Activated CD4-positive, alpha-beta T cell treated with anti-CD3 and anti-CD28 coated beads for 1 hour (primary cell): ENCODE data around the gene C2orf49.
A peak's percentile ranks its signal among the peaks of the same experiment; 100 is the strongest.

Source experiments
- DNase-seq: peaks from one replicate; pipeline ENCODE4 v3.0.0-alpha.2; 2020

Gene C2orf49

DNA sequence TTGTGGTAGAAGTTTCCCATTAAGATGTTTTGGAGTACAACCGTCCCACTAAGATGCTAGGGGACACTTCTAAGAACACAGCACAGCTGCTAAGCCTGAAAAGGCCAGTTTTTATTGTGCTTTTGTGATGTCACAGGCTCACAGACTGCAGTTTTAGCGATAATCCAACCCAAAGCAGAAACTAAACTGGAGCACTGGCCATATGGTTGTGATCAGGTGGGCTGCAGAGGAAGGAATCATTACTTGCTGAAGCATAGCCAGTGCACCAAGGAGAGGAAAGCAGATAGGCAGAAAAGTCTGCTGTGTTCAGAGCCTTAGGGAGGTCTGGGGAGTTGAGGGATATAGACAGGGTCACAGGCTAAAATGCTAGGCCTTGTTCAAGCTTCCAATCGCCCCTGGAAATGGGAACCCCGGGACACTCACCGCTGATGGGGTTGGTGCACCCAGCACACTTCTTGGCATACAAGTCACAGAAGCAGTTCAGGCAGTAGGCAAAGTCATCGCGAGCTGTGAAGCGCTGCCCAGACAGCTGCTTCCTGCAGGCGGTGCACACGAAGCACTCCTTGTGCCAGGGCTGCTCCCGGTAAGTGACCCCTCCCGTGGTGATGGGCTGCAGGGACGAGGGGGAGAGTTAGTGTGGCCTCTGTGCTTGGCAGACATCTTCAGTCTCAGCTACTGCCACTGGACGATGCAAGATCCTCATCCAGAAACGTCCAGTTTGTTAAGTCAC, 25.7 kb downstream of the C2orf49 start:
- no peak for DNase-seq

DNA sequence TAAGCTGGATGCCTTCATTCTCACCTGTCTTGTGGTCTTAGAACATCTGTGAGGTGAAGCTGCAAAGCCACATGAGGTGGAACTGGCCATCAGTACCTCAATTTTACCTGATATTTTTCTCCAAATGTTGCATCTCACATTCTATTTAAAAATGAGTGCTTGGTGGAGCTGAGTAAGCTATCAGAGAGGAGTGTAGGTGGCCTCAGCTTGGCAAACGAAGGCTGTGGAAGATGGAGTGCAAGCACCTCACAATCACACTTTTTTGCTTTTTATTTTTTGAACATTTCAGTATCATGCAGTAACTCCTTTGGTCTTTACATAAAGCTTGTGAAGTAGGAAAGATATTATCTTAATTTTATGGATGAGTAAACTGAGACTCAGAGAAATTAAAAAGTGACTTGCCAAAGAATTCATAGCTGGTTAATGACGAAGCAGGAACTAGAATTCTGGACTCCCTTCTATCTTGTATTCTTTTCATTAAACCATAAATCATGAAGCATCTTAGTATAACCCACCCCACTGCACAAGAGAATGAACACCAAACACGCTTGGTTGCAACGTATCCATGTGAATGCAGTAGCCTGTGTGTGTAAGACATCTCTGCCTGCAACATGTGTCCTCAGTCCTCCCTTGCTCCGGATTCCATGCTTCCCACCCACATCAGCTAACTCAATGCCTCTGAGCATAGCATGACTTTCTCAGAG, 27.2 kb downstream of the C2orf49 start:
- DNase-seq = no peak

DNA sequence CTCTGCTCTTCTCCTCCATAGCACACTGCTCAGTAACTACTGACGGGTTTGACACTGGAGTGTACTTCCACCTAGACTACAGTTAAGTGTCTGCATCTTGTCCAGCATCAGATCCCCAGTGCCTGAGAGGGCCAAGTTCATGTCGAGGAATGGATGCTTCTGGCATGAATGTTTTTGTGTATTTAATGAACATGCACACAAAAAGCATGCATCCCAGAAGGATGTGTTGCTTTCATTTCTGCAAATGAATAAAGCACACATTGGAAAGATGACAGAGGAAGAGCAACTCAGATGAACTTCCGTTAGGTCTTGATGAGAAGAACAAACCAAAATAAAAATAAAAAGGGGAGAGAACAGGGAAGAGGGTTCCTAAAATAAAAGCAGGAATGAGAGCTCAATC, 27.9 kb downstream of the C2orf49 start:
- no peak for DNase-seq

GRCh38 chr2:105368759-105369408, 31.5 kb downstream of the C2orf49 start:
- DNase-seq = no peak

GRCh38 chr2:105369777-105370690, 32.7 kb downstream of the C2orf49 start:
- peak; percentile 75 for DNase-seq

GRCh38 chr2:105371156-105371555, 33.8 kb downstream of the C2orf49 start:
- no peak for DNase-seq

DNA sequence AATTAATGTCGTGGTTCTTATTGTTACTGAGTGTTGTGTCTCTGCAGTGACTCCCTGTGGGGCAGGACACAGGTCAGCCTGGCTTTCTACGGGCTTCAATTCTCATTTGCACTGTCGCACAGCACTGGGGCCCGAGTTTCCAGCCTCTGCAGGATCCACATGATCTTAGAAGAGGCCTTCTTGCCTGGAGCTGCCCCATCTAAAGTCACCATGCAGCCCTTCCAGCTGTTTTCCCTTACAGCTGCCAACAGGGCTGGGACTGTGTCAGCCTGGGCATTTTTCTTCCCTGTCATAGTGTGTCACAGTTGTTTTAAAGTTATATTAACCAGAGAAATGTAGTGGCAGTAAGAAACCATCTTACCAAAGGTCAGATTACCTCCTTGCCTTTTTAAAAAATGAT, 34.5 kb downstream of the C2orf49 start:
- no peak for DNase-seq

DNA sequence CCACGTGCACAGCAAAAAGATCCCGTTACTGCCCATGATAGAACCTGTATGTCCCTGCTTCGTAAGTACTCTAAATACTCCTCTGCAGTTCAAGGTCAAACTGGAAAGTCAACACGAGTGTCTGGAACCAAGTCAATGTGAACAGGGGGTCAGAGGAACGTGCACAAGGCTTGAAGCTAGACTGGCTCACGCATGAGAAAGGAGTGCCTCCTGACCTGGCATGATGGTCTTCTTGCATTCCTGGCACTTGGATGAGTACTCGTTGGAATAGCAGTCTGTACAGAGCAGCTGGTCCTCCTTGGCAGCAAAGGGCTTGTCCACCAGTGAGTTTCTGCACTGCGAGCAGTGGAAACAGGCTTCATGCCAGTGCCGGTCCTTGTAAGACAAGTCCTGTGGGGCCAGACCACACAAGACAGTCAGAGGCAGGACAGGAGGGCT, 36.0 kb downstream of the C2orf49 start:
- DNase-seq = no peak

- no peak for DNase-seq
Observed at GRCh38 chr2:105373895-105374401, 36.6 kb downstream of the C2orf49 start.

DNA sequence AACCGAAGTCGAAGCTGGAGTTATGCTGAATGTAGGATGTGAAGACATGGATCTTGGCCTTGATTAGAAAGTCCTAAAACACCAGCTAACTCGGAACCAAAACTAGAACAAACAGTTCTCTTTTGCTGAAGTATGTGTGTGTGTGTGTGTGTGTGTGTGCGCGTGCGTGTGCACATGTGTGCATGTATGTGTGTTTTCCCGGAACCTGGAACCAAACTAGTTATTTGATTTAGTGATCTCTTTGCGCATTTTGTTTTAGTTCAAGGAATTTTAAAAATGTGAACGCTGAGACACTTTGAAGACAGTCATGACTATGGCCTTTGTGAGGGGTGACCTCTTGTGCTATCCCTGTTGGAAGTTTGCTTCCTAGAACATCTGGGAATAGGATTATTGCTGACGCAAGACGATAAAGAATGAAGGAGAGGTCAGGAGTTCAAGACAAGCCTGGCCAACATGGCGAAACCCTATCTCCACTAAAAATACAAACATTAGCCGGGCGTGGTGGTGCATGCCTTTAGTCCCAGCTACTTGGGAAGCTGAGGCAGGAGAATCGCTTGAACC, 37.7 kb downstream of the C2orf49 start:
- no peak for DNase-seq

- no peak for DNase-seq
Observed at GRCh38 chr2:105376010-105376409, 38.7 kb downstream of the C2orf49 start.

- DNase-seq = no peak
Observed at GRCh38 chr2:105376789-105377240, 39.5 kb downstream of the C2orf49 start.

DNA sequence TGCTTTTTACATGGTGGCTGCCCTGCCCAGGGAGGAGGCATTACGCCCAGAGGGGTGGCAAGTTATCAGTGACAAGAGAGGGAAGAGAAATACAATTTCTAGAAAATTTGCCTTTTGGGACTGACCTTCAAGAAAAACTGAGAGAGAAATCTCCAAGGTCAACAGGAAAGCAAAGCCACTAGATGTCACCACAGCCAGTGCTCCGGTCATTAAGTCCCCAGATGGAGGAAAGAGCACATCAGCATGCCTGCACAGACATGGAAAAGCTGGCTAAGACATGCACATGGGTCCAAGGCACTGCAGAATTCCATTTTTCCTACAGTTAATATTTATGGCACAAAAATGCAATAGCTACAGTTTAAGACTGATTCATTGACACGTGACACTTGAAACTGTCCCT, 40.5 kb downstream of the C2orf49 start:
- DNase-seq = no peak

DNA sequence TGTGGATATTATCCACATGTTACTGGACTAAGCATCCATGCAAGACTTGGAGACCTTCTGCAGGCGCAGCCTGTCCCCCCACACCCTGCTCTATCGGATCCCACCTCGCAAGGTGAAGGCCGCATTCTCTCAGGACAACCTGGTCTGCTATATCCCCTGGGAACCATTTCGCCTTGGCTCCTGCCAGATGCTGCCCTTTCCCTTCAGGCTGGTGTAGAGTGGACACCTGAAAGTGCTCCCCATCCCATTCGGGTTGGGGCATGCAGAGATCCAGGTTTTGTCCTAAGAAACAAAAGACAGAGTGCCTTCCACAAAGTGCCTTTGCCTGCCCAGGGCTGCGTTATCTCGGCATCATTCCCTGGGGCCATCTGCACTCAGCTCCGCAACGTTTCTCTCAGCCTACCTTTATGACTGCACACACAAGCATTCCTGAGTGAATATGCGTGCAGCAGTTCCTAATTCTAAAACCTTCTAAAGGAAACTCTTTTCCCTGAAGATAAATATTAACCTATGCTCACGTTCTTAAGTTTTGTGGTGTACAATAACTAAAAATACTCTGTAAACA, 41.0 kb downstream of the C2orf49 start:
- no peak for DNase-seq

GRCh38 chr2:105378921-105379383, 41.6 kb downstream of the C2orf49 start:
- no peak for DNase-seq

DNA sequence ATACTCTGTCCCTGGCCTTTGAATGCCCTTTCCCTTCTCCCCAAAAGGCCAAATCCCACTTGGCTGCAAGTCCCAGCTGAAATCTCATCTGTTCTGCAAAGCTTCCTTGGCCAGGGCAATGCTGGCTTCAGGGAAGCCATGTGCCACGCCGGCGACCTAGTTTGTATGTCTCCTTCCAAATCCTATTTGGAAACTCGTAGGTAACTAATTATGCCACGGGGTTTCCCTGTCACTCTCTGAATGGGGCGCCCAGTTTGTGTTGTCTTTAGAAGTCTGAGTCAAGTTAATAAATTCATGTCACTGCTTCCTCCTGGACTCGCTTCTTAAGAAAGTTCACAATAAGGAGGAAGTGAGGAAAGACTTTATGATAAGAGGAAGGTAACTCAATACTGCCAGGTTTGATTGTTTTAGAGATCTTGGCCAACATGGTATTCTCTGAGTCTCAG, 42.4 kb downstream of the C2orf49 start:
- DNase-seq = no peak

DNA sequence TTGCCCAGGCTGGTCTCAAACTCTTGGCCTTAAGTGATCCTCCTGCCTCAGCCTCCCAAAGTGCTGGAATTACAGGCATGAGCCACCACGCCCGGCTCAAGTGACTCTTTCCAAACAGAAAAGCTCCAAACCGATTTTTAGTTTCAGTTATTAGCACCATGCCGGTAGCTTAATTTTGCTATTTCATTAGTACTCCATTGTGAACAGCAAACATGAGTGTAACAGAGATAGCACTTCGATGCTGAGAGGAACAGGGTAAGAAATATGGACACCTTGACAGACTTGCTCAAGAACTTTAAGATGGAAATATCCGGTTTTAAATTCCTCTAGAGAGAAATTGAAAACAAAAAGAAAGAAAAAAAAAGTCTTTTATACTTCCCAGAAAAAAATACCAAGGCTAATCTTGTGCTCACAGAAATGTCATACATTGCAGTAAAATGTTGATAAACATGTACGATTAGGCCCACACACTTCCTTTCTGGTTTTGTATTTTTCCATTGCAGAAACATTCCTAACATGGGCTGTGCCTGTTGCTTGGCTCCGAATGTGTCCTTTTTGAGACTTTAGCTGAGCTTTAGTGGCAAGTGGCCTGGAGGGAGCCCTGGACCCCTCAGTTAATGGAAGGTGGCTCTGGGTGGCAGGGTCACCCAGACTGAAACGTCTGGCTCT, 43.2 kb downstream of the C2orf49 start:
- no peak for DNase-seq

DNA sequence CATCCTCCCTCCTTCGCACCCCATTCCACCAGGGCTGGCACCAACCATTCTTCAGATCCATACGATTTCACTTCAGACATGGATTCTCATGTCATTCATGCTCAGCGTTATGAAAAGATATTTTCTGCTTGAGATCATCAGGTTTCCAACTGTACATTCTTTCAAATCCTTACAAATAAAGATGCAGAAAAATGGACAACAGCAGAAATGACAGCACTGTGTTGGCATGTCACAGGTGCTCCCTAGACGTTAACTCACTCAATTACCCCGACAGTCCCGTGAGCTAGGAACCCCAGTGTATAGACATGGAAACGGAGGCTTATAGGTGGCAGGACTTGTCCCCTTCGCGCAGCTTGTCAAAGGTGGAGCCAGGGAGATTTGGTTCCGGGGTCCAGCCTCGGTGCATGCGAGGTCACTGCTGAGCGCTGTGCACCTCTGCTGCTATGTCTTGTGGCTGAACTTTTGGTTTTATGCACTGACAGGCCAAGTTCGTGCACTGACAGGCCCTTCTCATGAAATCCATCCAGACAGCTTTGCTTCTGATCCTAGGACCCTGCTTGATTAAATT, 43.8 kb downstream of the C2orf49 start:
- no peak for DNase-seq

DNA sequence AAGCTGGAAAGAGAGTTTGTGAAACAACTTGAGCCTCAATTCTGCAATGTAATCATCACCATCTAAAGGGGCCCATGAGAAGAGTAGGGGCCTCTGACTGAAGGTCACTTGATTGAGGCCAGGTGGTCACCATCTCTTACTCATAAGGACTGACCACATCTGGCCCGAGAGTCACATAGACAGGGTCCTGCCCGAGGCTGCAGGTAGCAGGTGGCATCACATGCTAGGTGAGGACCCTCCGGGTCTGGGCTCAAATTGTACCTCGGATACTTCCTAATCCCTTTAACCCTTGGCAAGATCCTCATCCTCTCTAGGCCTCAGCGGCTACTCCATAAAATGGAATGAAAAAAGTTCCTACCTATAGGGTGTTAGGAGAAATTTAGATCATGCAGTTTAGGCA, 44.8 kb downstream of the C2orf49 start:
- no peak for DNase-seq

DNA sequence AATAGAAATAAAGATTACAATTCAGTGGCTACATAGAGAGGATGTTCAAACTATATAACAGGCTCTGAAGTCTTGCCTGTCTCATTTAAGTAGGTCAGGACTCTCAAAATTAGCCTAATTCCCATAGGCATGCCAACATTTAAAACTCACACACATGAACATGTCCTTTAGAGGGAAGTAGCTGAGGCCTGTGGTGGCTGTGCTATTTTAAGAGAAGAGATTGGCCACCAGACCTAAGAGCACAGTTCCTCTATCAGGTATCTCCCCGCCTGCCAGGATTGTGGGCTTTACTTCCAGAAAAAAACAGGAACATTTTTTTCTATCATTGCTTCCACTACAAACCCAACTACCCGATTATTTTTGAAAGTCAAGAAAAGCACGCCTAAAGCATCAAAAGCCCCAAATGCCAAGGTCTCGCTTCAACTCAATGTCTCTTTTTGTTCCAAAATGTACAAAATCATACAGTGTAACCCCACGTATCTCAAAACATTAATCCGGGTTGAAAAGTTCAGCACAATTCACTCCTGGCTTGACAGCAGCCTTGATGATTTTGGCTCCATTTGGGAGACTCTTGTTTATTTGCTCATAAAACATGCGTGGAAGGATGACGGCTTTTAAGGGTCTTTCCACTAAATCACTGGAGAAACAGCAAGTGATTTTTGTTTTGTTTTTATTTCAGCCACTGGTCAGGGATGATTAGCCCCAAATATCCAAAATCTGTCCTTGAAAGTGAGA, 46.3 kb downstream of the C2orf49 start:
- DNase-seq = no peak
